ENCODE results near the gene RGMB. TPM values are rescaled to one million over a fixed set of nuclear protein-coding genes. Genes with fewer than 3 reads are reported as not detected.

Gene RGMB
- total RNA-seq, 2 donors from 2014 or later: 2.0 to 4.1 TPM

DNA sequence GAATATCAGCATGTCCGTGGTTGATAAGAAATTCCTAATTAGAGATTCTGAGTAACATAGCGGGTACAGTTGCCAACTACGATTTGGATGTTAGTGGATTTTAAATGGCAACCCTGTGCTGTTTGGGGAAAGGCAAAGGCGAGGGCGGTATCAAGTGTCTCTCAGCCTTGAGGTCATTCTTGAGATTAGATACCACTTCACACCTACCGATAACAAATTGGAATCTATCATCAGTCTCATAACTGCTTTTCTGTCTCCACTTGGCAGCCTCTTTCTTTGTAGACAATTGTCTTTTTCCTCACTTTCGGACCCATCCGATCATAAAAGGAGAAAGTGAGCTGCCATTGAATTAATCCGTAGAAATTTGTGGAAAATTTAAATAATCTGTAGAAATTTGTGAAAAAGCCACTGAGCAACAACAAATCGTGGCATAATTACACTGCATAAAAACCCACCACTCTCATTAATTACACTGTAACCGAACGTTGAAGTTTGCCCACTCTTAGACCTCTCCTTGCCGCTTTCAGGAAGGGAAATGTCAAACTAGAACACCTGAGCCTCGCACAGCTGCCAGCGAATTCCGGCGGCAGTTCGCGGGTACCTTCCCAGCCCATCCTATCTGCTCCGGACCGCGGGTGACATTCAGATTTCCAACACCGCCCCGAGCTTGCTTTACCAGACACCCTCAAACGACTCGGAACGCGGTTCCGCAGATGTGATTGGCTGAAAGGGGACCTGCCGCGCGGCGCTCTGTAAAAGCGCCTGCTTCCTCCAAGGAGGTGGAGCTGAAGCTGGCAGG lies 849 bp upstream of the RGMB start:
- peak; percentile 50 for ATAC-seq (replicated peaks)
- peak overlapping the region; percentile 98 for H3K4me3 Mint-ChIP-seq
- peak overlapping the region; percentile 85 for H3K27ac Mint-ChIP-seq
- peaks cover 6% of the 10 kb centered on the region for H3K36me3 Mint-ChIP-seq (ENCODE audit: low read depth)
- H3K9me3 Mint-ChIP-seq: no peaks in the 10 kb centered on the region
- H3K4me1 Mint-ChIP-seq: peaks cover 34% of the 10 kb centered on the region
- H3K27me3 Mint-ChIP-seq: peaks cover 3% of the 10 kb centered on the region

DNA sequence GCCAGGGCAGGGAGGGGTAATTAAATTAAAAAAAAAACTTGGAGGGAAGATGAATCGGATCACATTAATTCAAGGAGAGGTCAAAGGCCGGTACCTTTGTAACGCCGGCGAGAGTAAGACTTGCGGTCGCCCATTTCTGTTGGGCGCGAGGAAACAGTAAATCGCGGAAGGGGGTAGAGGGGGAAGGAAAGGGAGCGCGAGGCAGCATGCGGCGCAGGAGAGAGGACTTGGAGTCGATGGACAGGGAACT lies 324 bp upstream of the RGMB start:
- H3K27me3 Mint-ChIP-seq: peaks cover 3% of the 10 kb centered on the region
- H3K36me3 Mint-ChIP-seq (ENCODE audit: low read depth): peaks cover 6% of the 10 kb centered on the region
- ATAC-seq (replicated peaks): no peak
- peak overlapping the region; percentile 98 for H3K4me3 Mint-ChIP-seq
- peak overlapping the region; percentile 85 for H3K27ac Mint-ChIP-seq
- H3K4me1 Mint-ChIP-seq: peaks cover 35% of the 10 kb centered on the region
- no peaks in the 10 kb centered on the region for H3K9me3 Mint-ChIP-seq

DNA sequence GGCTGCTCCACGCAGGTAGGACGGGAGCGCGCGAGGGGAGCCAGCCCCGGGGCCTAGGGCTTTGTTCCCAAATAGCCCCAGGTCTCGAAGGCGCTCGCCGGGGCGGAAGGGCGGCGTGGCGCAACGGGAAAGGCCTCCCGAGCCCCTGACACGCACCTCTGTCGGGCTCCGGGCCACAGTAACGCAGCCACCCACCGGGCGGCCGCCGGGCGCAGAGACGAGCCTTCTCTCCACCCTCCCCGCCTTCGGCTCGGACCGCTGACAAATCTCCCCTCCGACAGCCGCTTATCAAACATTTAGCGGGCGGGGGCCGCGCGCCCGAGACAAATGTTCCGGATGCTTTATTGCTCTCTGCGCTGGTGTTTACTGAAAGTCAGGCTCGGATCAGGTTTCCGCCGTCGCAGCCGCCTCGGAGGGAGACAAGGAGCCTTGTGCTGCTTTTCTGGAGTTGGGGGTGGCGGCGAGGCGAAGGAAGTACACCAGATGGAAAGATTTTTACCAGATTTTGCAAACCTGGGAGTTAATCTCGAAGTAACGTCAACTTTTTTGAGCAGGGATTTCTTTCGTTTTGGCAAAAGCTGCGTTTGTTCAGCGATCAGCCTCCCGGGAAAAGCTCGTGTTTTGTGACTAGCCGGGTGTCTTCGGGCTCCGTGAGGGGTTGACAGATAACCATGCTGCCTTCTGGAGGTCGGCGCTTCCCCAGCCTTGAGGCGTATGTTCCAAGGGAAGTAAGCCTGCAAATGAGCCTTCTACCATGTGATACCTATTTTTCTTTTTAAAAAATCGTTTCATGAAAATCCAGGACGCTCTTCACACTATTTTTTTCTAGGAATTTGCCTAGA lies 950 bp downstream of the RGMB start:
- ATAC-seq (replicated peaks): peak; percentile 23
- peaks cover 8% of the 10 kb centered on the region for H3K36me3 Mint-ChIP-seq (ENCODE audit: low read depth)
- H3K9me3 Mint-ChIP-seq: no peaks in the 10 kb centered on the region
- no peaks in the 10 kb centered on the region for H3K27me3 Mint-ChIP-seq
- H3K27ac Mint-ChIP-seq: peak overlapping the region; percentile 87
- peaks cover 29% of the 10 kb centered on the region for H3K4me1 Mint-ChIP-seq
- peak overlapping the region; percentile 98 for H3K4me3 Mint-ChIP-seq

DNA sequence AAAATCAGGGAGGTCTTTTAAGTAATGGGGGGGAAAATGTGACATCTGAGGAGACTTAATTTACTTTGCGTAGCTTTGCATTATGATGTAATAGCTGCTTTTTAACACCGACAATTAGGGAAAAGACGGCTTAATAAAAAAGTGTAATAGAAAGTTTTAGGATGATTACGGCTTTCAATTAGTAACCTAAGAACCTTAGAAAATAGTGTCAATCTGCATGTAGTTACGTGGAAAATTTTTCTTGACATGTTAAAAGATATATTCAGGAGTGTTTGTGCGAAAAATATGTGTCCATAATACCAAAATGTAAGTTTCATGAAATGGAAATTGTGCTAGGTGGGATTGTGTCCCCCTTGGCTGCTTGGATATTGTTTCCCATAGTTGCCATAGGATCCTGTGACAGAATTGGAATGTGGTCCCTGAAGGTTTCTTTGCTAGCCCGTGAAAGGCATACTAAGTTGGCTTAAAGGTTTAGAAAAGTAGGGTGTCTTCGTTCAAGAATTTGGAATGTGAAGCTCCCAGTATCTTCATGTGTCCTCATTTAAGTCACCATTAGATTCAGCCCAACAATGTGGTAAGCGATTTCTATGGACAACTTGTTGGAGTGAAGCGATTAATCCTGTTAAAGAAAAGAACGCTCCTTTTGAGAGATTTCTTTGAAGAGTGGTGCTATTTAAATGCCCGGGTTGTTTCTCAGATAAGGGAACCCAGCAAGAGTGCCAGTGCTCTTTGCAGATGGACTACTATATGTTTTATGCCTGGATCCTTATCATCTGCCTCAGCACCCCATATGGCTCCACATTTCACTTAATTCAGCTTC lies 2.0 kb downstream of the RGMB start:
- H3K27ac Mint-ChIP-seq: peak overlapping the region; percentile 87
- H3K27me3 Mint-ChIP-seq: no peaks in the 10 kb centered on the region
- peak overlapping the region; percentile 98 for H3K4me3 Mint-ChIP-seq
- no peak for ATAC-seq (replicated peaks)
- no peaks in the 10 kb centered on the region for H3K9me3 Mint-ChIP-seq
- H3K36me3 Mint-ChIP-seq (ENCODE audit: low read depth): peaks cover 16% of the 10 kb centered on the region
- peaks cover 29% of the 10 kb centered on the region for H3K4me1 Mint-ChIP-seq

DNA sequence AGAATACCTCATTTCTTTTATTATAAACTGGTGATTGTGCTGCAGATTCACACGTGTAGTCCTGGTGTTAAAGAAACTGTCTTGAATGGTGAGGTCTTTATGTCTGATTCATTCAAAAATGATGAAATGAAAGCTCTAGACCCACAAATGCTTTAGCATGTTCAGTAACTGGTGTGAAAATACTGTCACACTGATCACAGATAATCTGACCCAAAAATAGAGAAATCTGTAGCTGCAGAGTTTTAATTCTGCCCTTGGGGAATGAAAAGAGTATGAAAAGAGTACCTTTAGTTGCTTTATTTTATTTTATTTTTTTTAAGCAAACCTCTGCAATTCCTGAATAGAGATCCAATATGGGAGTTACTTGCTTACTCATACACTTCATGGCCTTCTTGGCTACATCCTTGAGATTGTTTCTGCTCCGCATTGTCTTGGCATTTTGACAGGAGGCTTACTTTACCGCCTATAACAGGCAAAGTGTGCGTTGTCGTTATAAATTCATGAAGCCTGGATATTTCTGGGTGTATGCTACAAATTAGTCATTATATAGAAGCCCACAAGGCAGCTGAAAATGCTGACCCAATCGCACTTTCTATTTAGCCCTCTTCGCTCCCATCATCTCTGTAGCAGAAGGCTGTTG lies 2.7 kb downstream of the RGMB start:
- Mint-ChIP-seq H3K27ac (no peak overlapping the region), H3K36me3 (ENCODE audit: low read depth) (peaks cover 22% of the 10 kb centered on the region), H3K4me3 (peak overlapping the region; percentile 98), H3K4me1 (peaks cover 28% of the 10 kb centered on the region), H3K9me3 (no peaks in the 10 kb centered on the region), H3K27me3 (no peaks in the 10 kb centered on the region)
- no peak for ATAC-seq (replicated peaks)

DNA sequence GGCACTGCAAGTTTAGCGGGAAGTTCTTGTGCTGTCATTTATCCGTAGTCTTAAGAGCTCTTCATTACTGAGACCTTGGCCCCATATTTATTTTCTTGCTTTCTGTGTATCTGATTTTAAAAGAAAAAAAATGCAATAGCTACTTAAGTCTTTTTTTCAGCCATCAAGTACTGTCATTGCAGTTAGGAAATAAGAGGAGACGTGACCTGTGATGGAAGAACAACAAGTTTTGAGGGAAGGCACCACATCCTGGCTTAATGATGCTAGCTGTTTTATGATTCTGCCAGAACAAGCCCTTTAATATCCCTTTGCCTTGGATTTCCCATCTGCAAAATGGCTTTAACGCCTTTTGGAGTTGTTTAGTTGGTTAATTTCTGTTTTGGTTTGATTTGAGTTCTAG lies 3.8 kb downstream of the RGMB start:
- peaks cover 22% of the 10 kb centered on the region for H3K4me1 Mint-ChIP-seq
- no peak overlapping the region for H3K27ac Mint-ChIP-seq
- H3K27me3 Mint-ChIP-seq: no peaks in the 10 kb centered on the region
- no peak for ATAC-seq (replicated peaks)
- no peak overlapping the region for H3K4me3 Mint-ChIP-seq
- peaks cover 22% of the 10 kb centered on the region for H3K36me3 Mint-ChIP-seq (ENCODE audit: low read depth)
- no peaks in the 10 kb centered on the region for H3K9me3 Mint-ChIP-seq

DNA sequence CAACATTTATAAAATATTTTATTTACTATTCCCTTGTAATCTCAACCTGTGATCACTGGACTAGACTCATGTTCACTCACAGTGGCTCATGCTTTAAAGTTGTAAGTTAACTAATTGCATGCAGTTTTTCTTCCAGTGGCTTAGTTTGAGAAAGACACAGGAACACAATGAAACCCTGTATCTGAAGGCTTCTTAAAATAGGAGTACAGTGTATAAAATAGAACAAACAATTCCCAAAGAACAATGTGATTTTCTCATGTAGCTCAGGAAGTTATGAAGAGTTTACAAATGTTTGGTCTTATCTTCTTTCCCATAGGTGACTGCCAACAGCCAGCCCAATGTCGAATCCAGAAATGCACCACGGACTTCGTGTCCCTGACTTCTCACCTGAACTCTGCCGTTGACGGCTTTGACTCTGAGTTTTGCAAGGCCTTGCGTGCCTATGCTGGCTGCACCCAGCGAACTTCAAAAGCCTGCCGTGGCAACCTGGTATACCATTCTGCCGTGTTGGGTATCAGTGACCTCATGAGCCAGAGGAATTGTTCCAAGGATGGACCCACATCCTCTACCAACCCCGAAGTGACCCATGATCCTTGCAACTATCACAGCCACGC lies 5.9 kb downstream of the RGMB start:
- H3K4me1 Mint-ChIP-seq: peaks cover 18% of the 10 kb centered on the region
- no peak for ATAC-seq (replicated peaks)
- H3K36me3 Mint-ChIP-seq (ENCODE audit: low read depth): peaks cover 32% of the 10 kb centered on the region
- no peaks in the 10 kb centered on the region for H3K27me3 Mint-ChIP-seq
- H3K27ac Mint-ChIP-seq: no peak overlapping the region
- H3K4me3 Mint-ChIP-seq: no peak overlapping the region
- no peaks in the 10 kb centered on the region for H3K9me3 Mint-ChIP-seq

DNA sequence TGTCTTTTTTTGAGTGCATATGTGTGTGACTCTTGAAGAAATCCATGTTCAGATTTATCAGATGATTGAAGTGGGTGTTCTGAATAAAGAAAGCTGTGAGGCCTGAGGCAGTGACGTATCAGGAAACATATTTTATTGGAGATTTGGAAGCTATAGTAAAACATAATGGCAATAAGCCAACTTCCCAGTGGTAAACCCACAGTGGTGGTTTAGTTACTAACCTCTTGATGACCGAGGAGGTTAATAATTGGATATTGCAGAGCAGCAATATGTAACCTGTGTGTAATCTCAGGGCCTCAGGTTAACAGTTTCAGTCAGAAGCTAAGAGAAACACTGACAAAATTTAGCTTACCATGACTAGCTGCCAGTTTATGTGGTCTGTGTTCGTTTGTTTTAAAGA lies 6.9 kb downstream of the RGMB start:
- ATAC-seq (replicated peaks): no peak
- Mint-ChIP-seq H3K4me1 (peaks cover 13% of the 10 kb centered on the region), H3K27me3 (no peaks in the 10 kb centered on the region), H3K36me3 (ENCODE audit: low read depth) (peaks cover 32% of the 10 kb centered on the region), H3K27ac (no peak overlapping the region), H3K4me3 (no peak overlapping the region), H3K9me3 (no peaks in the 10 kb centered on the region)

DNA sequence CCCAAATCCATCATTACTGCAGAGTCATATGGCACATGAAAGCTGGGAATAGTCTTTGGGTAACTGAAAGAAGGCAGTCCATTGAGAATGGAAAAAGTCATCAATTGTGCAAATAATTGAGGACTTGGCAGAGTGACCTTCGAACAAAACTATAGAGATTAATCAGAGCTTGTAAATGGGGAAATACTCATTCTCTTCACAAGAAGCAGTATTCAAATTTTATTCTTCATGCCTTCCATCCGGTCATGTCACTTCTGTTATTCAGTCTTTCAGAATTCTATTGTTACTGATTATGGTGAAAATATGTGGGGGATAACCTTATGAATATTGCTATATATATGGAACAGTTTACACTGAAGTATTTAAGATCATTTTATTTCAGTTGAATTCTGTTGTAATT lies 8.1 kb downstream of the RGMB start:
- Mint-ChIP-seq H3K27ac (no peak overlapping the region), H3K27me3 (no peaks in the 10 kb centered on the region), H3K36me3 (ENCODE audit: low read depth) (peaks cover 32% of the 10 kb centered on the region), H3K4me3 (no peak overlapping the region), H3K9me3 (no peaks in the 10 kb centered on the region), H3K4me1 (peaks cover 13% of the 10 kb centered on the region)
- ATAC-seq (replicated peaks): no peak

DNA sequence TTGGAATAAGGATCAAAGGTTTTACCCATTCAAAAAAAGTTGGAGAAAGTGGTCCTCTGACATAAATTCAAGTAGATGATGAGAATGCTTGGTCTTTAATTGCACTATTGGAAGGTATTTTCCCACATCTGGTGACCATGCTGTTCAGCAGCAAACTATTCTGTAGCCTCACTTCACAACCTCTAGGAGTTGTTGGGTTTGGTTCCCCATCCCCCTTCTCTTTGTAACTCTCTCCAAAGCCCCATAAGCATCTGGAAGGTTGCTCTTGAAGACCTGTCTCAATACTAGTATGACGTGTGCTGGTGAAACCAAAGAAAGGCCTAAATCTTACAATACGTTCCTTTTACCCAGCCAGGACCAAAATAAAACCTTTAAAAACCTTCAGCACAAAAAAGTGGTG lies 8.5 kb downstream of the RGMB start:
- H3K4me1 Mint-ChIP-seq: peaks cover 13% of the 10 kb centered on the region
- H3K27me3 Mint-ChIP-seq: no peaks in the 10 kb centered on the region
- no peak for ATAC-seq (replicated peaks)

DNA sequence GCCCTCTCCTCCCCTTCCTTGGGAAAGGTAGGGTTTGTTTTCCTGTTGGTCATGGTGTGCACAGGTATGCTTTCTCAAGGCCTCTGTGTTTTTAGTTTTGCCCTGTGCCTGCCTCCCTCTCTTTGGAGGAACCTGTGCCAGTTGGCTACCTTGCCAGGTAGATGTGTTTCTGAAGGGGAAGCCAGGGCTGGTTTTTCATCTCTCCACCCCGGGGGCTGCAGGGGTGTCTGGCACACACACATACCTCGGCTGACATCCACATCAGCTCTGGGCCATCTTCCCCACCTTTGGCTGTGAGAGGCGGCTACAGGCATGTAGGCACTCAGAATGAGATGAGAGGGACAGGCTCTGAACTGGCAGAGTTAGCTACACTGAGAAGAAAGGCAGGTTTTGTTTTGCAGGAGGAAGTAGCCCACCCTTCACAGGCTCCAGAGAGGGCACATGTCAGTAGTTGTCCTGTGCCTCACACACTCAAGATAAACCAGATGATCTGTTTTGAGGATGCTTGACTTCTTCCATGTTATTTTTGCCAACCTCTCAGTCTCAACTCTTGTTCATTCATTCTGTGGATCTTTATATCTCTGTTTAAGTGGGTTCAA lies 9.7 kb downstream of the RGMB start:
- Mint-ChIP-seq H3K36me3 (ENCODE audit: low read depth) (peaks cover 37% of the 10 kb centered on the region), H3K9me3 (no peaks in the 10 kb centered on the region), H3K4me1 (peaks cover 5% of the 10 kb centered on the region), H3K27me3 (no peaks in the 10 kb centered on the region), H3K4me3 (no peak overlapping the region), H3K27ac (no peak overlapping the region)
- no peak for ATAC-seq (replicated peaks)

More for the DNA sequence above, 8.5 kb downstream of the RGMB start:
- Mint-ChIP-seq H3K4me3 (no peak overlapping the region), H3K27ac (no peak overlapping the region), H3K9me3 (no peaks in the 10 kb centered on the region), H3K36me3 (ENCODE audit: low read depth) (peaks cover 32% of the 10 kb centered on the region)

DNA sequence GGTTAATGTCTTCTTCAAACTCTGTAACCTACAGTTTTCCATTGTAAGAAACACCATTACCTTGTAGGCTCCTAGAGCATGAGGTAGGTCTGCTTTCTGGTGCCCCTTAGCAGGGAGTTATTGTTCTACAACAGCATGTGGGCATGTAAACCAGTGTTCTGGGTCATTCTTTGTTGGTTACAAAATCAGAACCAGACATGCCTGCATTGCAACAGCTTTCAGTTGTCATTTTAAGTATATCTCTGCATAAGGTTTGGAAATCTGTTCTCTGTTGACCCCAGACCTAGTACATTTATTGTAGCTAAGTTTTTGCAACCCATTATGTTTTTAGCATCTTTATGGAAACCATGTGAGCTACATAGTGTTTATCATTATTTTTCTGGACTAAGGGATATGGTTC lies 10.9 kb downstream of the RGMB start:
- Mint-ChIP-seq H3K36me3 (ENCODE audit: low read depth) (peaks cover 36% of the 10 kb centered on the region), H3K27me3 (no peaks in the 10 kb centered on the region), H3K27ac (no peak overlapping the region), H3K9me3 (no peaks in the 10 kb centered on the region), H3K4me3 (no peak overlapping the region), H3K4me1 (peaks cover 8% of the 10 kb centered on the region)
- ATAC-seq (replicated peaks): no peak

DNA sequence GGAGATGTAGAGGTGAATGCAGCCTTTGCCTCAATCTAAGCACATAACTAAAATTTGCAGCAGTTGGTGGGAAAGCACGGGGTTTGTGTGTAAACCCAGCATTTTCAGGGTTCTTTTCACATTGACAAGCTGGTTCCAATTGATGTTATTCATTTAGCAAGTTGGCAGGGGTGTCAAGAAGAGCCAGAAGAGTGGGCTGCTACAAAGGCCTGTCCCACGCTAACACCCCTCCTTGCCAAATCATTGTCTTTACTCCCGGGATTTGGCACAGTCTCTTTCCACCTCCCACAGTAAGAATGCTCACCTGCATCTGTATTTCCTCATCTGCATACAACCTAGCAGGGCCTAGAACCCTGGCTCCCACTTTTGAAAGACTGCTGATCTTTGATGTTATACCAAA lies 11.8 kb downstream of the RGMB start:
- Mint-ChIP-seq H3K27me3 (no peaks in the 10 kb centered on the region), H3K4me3 (no peak overlapping the region), H3K36me3 (ENCODE audit: low read depth) (peaks cover 30% of the 10 kb centered on the region), H3K4me1 (peaks cover 10% of the 10 kb centered on the region), H3K9me3 (no peaks in the 10 kb centered on the region), H3K27ac (no peak overlapping the region)
- ATAC-seq (replicated peaks): no peak

Measured in activated T-helper 17 cell treated with anti-CD3 and anti-CD28 coated beads, Interleukin-2, amount 50 U/mL, for 72 hours (primary cell).